B cell (primary cell): ENCODE measurements around the gene CORO1C.
"Not testable (repeated sequence)": the region's sequence is repeated elsewhere in the genome, so short reads cannot be mapped to it uniquely, and the experiment has no call there.

Experiments used
- CTCF ChIP-seq: fragments of 200-600 bp; IDR thresholded peaks from one replicate; pipeline ENCODE4 v1.8.0; 2022; ENCODE audit warnings: antibody characterized with exemption, mild to moderate bottlenecking
- EZH2 ChIP-seq: IDR thresholded peaks from 2 replicates; pipeline ENCODE4 v1.6.1; 2012; ENCODE audit warnings: borderline replicate concordance, low read depth, mild to moderate bottlenecking, moderate library complexity, low read length; ENCODE audit not compliant: insufficient read depth, poor library complexity, severe bottlenecking

- TF ChIP-seq CTCF, EZH2: not testable (repeated sequence)
Observed at GRCh38 chr12:108751003-108751402, 19.7 kb upstream of the CORO1C start.
